Keratinocyte (primary cell): ENCODE results near the gene DCTN4. TPM values are rescaled to one million over a fixed set of nuclear protein-coding genes. Genes with fewer than 3 reads are reported as not detected.

Experiments used
- DNase-seq: peaks from one replicate; pipeline ENCODE4 v3.0.0-alpha.2; 2011; ENCODE audit warnings: low read depth, missing footprints, low spot score
- FAIRE-seq: peaks from 2 replicates; lab custom pipeline; 2011; peaks lifted over from hg19 to GRCh38; lab: Jason Lieb, UNC
- H2AFZ ChIP-seq: 2 replicates; pipeline ENCODE4 v1.6.0; 2012; ENCODE audit warnings: low read length, control low read depth, inconsistent platforms; ENCODE audit not compliant: control insufficient read depth
- H3K27ac ChIP-seq: 2 replicates; pipeline ENCODE4 v1.5.1; 2011; ENCODE audit warnings: low read length; ENCODE audit not compliant: control insufficient read depth, insufficient read depth
- H3K27me3 ChIP-seq: 3 replicates; pipeline ENCODE4 v1.6.0; 2011; ENCODE audit warnings: low read length; ENCODE audit not compliant: control insufficient read depth, insufficient read depth; ENCODE audit errors: extremely low read depth
- H3K36me3 ChIP-seq, 2 experiments: 2 replicates in 1 of 2; 3 replicates in 1 of 2; pipeline ENCODE4 v1.5.1; 2011; ENCODE audit warnings: low read length in 2 of 2, mild to moderate bottlenecking in 1 of 2; ENCODE audit not compliant: control insufficient read depth in 2 of 2, insufficient read depth in 2 of 2; ENCODE audit errors: extremely low read depth in 1 of 2
- H3K4me1 ChIP-seq: 3 replicates; pipeline ENCODE4 v1.5.1; 2011; ENCODE audit warnings: low read length; ENCODE audit not compliant: control insufficient read depth, insufficient read depth; ENCODE audit errors: extremely low read depth
- H3K4me2 ChIP-seq: 3 replicates; pipeline ENCODE4 v1.6.0; 2011; ENCODE audit warnings: low read depth, low read length; ENCODE audit not compliant: control insufficient read depth, insufficient read depth; ENCODE audit errors: extremely low read depth
- H3K4me3 ChIP-seq, 3 experiments: fragments of 200-600 bp in 1 of 3; sonication (generic) in 1 of 3; 2 replicates in 2 of 3; 3 replicates in 1 of 3; pipeline ENCODE4 v1.5.1; 2011 to 2016; ENCODE audit warnings: low read length in 3 of 3, mild to moderate bottlenecking in 3 of 3, control low read depth in 2 of 3, inconsistent platforms in 1 of 3, low read depth in 1 of 3, mixed read lengths in 1 of 3, mixed run types in 1 of 3, moderate library complexity in 1 of 3; ENCODE audit not compliant: control insufficient read depth in 2 of 3, insufficient read depth in 2 of 3; ENCODE audit errors: extremely low read depth in 1 of 3
- H3K79me2 ChIP-seq: 2 replicates; pipeline ENCODE4 v1.6.0; 2012; ENCODE audit warnings: low read length; ENCODE audit not compliant: control insufficient read depth, insufficient read depth
- H3K9ac ChIP-seq: 3 replicates; pipeline ENCODE4 v1.6.0; 2011; ENCODE audit warnings: low read length; ENCODE audit not compliant: control insufficient read depth, insufficient read depth; ENCODE audit errors: extremely low read depth
- H3K9me1 ChIP-seq: 3 replicates; pipeline ENCODE4 v1.6.0; 2011; ENCODE audit warnings: low read length; ENCODE audit not compliant: control insufficient read depth, insufficient read depth; ENCODE audit errors: extremely low read depth
- H3K9me3 ChIP-seq: 2 replicates; pipeline ENCODE4 v1.5.1; 2012; ENCODE audit warnings: low read depth, low read length; ENCODE audit not compliant: control insufficient read depth
- H4K20me1 ChIP-seq: 3 replicates; pipeline ENCODE4 v1.6.0; 2011; ENCODE audit warnings: low read length; ENCODE audit not compliant: control insufficient read depth, insufficient read depth; ENCODE audit errors: extremely low read depth
- EZH2 ChIP-seq: IDR thresholded peaks from one replicate; pipeline ENCODE4 v1.6.1; 2012; ENCODE audit warnings: inconsistent platforms, mild to moderate bottlenecking, low read length, moderate library complexity
- dilution Hi-C: fragments of 300-500 bp; cut with MboI; formaldehyde crosslinking; loops from one replicate; pipeline ENCODE4 v1.7.0; 2020; ENCODE audit warnings: low sequenced_read_pairs; ENCODE audit not compliant: extremely low pct_ligation_motif_present
- polyA plus RNA-seq, 5 experiments: library from polyadenylated mRNA; depleted of rRNA in 3 of 5; stranded (reverse) in 3 of 5; stranded (forward) in 1 of 5; unstranded in 1 of 5; fragments of >200 nt; gene quantifications; 1 replicate in 1 of 5; 2 replicates in 3 of 5; 3 replicates in 1 of 5; pipeline versions ENCODE4 v1.2.1 to v1.2.3, GENCODE V29; 2011 to 2012; ENCODE audit warnings: missing spikeins in 2 of 5, low read depth in 1 of 5, low replicate concordance in 1 of 5
- TF ChIP-seq, protein P1 (sequence below), 3 experiments: IDR thresholded peaks in 1 of 3; conservative IDR thresholded peaks in 1 of 3; optimal IDR thresholded peaks in 1 of 3; 2 replicates in 2 of 3; 3 replicates in 1 of 3; pipeline versions ENCODE3 to v1.5.1; 2011; ENCODE audit warnings: low read length in 3 of 3, mild to moderate bottlenecking in 3 of 3, moderate library complexity in 2 of 3, control low read depth in 1 of 3, inconsistent platforms in 1 of 3; ENCODE audit not compliant: insufficient read depth in 2 of 3; ENCODE audit errors: extremely low read depth in 1 of 3

Gene DCTN4
- polyA plus RNA-seq, 1 donor (not counting 4 experiments of a cell fraction or from before 2014, with no cell fraction given) = 44.3 TPM

DNA sequence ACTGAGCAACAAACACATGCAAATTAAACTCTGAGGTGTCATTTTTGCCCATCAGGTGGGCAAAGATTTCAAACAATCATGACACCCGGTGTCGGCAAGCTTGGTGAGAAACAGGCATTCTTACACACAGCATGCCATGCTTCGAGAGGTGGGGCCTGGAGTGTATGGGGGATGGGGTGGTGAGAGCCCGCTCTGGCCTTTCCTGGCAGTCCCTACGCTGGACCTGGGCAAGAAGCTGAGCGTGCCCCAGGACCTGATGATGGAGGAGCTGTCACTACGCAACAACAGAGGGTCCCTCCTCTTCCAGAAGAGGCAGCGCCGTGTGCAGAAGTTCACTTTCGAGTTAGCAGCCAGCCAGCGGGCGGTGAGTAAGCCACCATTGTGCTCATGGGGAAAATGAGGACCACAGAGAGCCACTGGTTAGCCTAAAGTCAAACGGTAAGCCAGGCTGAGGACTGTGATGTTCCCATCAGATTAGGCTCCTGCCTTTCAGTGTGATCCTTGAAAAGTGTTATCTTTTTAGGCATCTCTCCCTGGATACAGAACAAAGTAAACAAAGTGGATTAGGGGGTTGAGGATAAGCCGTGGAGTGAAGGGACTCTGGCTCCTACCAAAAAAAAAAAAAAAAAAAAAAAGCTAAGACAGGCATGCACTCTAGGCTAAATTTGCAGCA is 88.4 kb downstream of the DCTN4 start:
- peaks cover 18% of the 10 kb centered on the region for H3K4me1 ChIP-seq
- H3K9ac ChIP-seq = no peak overlapping the region
- H3K27ac ChIP-seq = no peak overlapping the region
- no peak overlapping the region for H2AFZ ChIP-seq
- TF ChIP-seq EZH2 = no peak
- TF ChIP-seq, protein P1, sequence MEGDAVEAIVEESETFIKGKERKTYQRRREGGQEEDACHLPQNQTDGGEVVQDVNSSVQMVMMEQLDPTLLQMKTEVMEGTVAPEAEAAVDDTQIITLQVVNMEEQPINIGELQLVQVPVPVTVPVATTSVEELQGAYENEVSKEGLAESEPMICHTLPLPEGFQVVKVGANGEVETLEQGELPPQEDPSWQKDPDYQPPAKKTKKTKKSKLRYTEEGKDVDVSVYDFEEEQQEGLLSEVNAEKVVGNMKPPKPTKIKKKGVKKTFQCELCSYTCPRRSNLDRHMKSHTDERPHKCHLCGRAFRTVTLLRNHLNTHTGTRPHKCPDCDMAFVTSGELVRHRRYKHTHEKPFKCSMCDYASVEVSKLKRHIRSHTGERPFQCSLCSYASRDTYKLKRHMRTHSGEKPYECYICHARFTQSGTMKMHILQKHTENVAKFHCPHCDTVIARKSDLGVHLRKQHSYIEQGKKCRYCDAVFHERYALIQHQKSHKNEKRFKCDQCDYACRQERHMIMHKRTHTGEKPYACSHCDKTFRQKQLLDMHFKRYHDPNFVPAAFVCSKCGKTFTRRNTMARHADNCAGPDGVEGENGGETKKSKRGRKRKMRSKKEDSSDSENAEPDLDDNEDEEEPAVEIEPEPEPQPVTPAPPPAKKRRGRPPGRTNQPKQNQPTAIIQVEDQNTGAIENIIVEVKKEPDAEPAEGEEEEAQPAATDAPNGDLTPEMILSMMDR (optimal IDR thresholded peaks at IDR 0.05 in 1 of 3, IDR thresholded peaks at IDR 0.05 in 1 of 3, conservative IDR thresholded peaks at IDR 0.05 in 1 of 3; ENCODE audit: extremely low read depth in 1 of 3, insufficient read depth in 2 of 3, low read length in 3 of 3) = no peak
- no peaks in the 10 kb centered on the region for H4K20me1 ChIP-seq
- no peaks in the 10 kb centered on the region for H3K9me3 ChIP-seq
- FAIRE-seq = no peak
- no peak overlapping the region for H3K4me2 ChIP-seq
- H3K4me3 ChIP-seq = no peak overlapping the region
- H3K27me3 ChIP-seq = peaks cover 18% of the 10 kb centered on the region
- no peaks in the 10 kb centered on the region for H3K9me1 ChIP-seq
- no peaks in the 10 kb centered on the region for H3K79me2 ChIP-seq
- no peaks in the 10 kb centered on the region for H3K36me3 ChIP-seq
- dilution Hi-C loops = no loop called here
- DNase-seq = no peak

DNA sequence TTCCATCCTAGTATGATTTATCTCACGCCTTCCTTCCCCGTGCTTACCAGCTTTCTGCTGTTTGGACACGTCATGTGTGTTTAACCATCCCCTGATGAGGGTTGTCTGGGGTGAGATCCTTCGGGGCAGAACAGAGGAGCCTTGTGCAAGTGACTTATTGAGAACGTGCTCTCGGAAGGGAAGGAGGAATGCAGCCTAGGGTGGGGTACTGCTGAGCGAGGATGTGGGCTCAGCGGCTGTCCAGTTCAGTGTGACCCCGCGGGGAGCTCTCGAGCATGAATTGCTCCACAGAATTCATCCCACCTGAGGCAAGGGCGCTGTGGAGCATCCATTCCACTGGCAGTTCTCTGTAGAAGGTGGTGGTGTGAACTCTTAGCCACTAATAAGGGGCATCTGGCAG is 93.8 kb downstream of the DCTN4 start:
- TF ChIP-seq EZH2 = no peak
- TF ChIP-seq, protein P1 (optimal IDR thresholded peaks at IDR 0.05 in 1 of 3, IDR thresholded peaks at IDR 0.05 in 1 of 3, conservative IDR thresholded peaks at IDR 0.05 in 1 of 3; ENCODE audit: extremely low read depth in 1 of 3, insufficient read depth in 2 of 3, low read length in 3 of 3) = no peak
- Histone ChIP-seq H3K79me2 (no peaks in the 10 kb centered on the region), H4K20me1 (no peaks in the 10 kb centered on the region), H3K9me3 (no peaks in the 10 kb centered on the region), H3K9ac (no peak overlapping the region), H2AFZ (peak overlapping the region; percentile 49), H3K36me3 (no peaks in the 10 kb centered on the region), H3K4me3 (no peak overlapping the region), H3K27ac (no peak overlapping the region), H3K4me2 (peak overlapping the region; percentile 37), H3K4me1 (peaks cover 14% of the 10 kb centered on the region), H3K9me1 (no peaks in the 10 kb centered on the region), H3K27me3 (peaks cover under 1% of the 10 kb centered on the region)
- no peak for DNase-seq
- dilution Hi-C loops = no loop called here
- FAIRE-seq = peak; percentile 13
